A673 (cell line): ENCODE results near the gene CDC45. TPM values are rescaled to one million over a fixed set of nuclear protein-coding genes. Genes with fewer than 3 reads are reported as not detected.

Source experiments
- BruUV-seq: library from RNA; stranded (reverse); fragments of 400-500 nt; replicated peaks from 2 replicates; lab custom pipeline; 2021; lab: Mats Ljungman, UMichigan
- CTCF ChIA-PET: fragments of 300-600 bp; sonication (Branson Sonifier 250); formaldehyde crosslinking; loops from one replicate; lab custom pipeline; 2022; ENCODE audit warnings: antibody characterized with exemption; lab: Charles Lee
- POLR2A ChIA-PET: fragments of 300-600 bp; sonication (Branson Sonifier 250); formaldehyde crosslinking; loops from one replicate; lab custom pipeline; 2022; ENCODE audit warnings: antibody characterized with exemption; ENCODE audit not compliant: low non-redundant PET; lab: Charles Lee
- DNase-seq: peaks from one replicate; pipeline ENCODE4 v3.0.0-alpha.2; 2015; ENCODE audit warnings: low spot score
- H3K27ac ChIP-seq: fragments of 200-600 bp; sonication (generic); 2 replicates; pipeline ENCODE4 v1.5.1; 2016; ENCODE audit warnings: mixed run types, low read depth, mild to moderate bottlenecking, mixed read lengths, antibody characterized with exemption, low read length; ENCODE audit not compliant: poor library complexity, severe bottlenecking
- H3K27me3 ChIP-seq: fragments of 200-600 bp; sonication (generic); replicated peaks from 2 replicates; pipeline ENCODE4 v1.6.1; 2017; ENCODE audit warnings: mixed run types, low read depth, mild to moderate bottlenecking, mixed read lengths, antibody characterized with exemption, low read length; ENCODE audit not compliant: insufficient read depth, poor library complexity
- H3K36me3 ChIP-seq: fragments of 200-600 bp; sonication (generic); 2 replicates; pipeline ENCODE4 v1.6.1; 2016; ENCODE audit warnings: mixed run types, mild to moderate bottlenecking, mixed read lengths, antibody characterized with exemption, low read length; ENCODE audit not compliant: insufficient read depth, poor library complexity, severe bottlenecking
- H3K4me1 ChIP-seq: fragments of 200-600 bp; sonication (generic); 2 replicates; pipeline ENCODE4 v1.6.1; 2017; ENCODE audit warnings: mixed run types, mild to moderate bottlenecking, mixed read lengths, antibody characterized with exemption, low read length; ENCODE audit not compliant: insufficient read depth, poor library complexity, severe bottlenecking
- H3K4me3 ChIP-seq: fragments of 200-600 bp; sonication (generic); 2 replicates; pipeline ENCODE4 v1.5.1; 2016; ENCODE audit warnings: low read depth, mixed run types, mild to moderate bottlenecking, mixed read lengths, low read length; ENCODE audit not compliant: poor library complexity, severe bottlenecking
- H3K9me3 ChIP-seq: fragments of 200-600 bp; sonication (generic); 2 replicates; pipeline ENCODE4 v1.6.1; 2016; ENCODE audit warnings: mixed run types, low read depth, mild to moderate bottlenecking, mixed read lengths, antibody characterized with exemption, low read length; ENCODE audit not compliant: poor library complexity, severe bottlenecking
- EZH2 ChIP-seq: fragments of 200-600 bp; sonication (generic); IDR thresholded peaks from 2 replicates; pipeline ENCODE4 v1.6.1; 2017; ENCODE audit warnings: borderline replicate concordance, low read depth, mild to moderate bottlenecking, mixed read lengths, antibody characterized with exemption, low read length; ENCODE audit not compliant: poor library complexity, severe bottlenecking
- intact Hi-C: fragments of 100-400 bp; cut with micrococcal nuclease; formaldehyde crosslinking; loops from one replicate; pipeline ENCODE4 v1.10.0; 2022; ENCODE audit not compliant: unreplicated experiment
- total RNA-seq: library from RNA; stranded (reverse); gene quantifications from 2 replicates; pipeline ENCODE4 v1.2.3, GENCODE V29; 2021
- TF ChIP-seq, protein P1 (sequence below): fragments of 300-800, 200-600 bp; sonication (generic); conservative IDR thresholded peaks from 2 replicates; pipeline ENCODE4 v1.5.1; 2017; ENCODE audit warnings: low read depth, mild to moderate bottlenecking, antibody characterized with exemption, low read length, moderate library complexity, mixed read lengths

Gene CDC45
- total RNA-seq, 1 experiment from 2014 or later: 79.2 TPM

DNA sequence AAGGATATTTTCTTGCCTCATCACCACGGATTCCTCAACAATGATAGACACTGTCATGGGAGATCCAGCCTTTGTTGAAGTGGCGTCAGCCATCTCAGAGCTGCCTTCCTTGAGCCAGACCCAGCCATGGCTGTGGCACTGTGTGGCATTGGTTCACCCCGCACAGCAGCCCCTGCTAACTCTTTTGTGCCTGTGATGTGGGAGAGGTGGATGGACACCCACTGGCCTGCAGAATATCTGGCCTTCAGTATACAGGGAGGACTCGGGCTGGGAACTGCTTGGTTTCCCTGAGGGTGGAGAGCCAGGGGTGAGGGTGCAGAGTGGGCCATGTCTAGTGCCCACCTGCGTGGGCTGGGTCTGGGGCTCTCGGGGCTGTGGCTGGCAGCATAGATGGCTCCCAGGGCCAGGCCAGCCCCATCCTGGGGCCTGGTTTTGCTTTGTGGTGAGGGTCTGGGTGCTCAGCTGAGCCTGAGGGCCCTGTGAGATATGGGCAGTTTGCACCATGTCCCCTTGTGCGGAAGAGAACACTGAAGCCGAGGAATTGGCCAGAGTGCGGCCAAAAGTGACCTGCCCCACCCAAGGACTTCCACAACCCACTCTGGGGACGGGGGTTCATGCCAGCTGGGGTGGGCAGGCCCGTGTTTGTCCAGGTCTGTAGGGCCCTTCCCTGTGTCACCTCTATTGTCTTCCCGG, 38.3 kb downstream of the CDC45 start:
- no peak for TF ChIP-seq EZH2
- TF ChIP-seq, protein P1, sequence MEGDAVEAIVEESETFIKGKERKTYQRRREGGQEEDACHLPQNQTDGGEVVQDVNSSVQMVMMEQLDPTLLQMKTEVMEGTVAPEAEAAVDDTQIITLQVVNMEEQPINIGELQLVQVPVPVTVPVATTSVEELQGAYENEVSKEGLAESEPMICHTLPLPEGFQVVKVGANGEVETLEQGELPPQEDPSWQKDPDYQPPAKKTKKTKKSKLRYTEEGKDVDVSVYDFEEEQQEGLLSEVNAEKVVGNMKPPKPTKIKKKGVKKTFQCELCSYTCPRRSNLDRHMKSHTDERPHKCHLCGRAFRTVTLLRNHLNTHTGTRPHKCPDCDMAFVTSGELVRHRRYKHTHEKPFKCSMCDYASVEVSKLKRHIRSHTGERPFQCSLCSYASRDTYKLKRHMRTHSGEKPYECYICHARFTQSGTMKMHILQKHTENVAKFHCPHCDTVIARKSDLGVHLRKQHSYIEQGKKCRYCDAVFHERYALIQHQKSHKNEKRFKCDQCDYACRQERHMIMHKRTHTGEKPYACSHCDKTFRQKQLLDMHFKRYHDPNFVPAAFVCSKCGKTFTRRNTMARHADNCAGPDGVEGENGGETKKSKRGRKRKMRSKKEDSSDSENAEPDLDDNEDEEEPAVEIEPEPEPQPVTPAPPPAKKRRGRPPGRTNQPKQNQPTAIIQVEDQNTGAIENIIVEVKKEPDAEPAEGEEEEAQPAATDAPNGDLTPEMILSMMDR: no peak
- no peaks in the 10 kb centered on the region for H3K27me3 ChIP-seq
- DNase-seq: no peak
- peaks cover 38% of the 10 kb centered on the region for H3K36me3 ChIP-seq
- ChIA-PET POLR2A (no interaction called here), CTCF (no interaction called here)
- H3K9me3 ChIP-seq: no peaks in the 10 kb centered on the region
- BruUV-seq: no TSS peak
- intact Hi-C loops: no loop called here
- H3K4me1 ChIP-seq: no peaks in the 10 kb centered on the region
- no peak overlapping the region for H3K27ac ChIP-seq
- H3K4me3 ChIP-seq: no peak overlapping the region

DNA sequence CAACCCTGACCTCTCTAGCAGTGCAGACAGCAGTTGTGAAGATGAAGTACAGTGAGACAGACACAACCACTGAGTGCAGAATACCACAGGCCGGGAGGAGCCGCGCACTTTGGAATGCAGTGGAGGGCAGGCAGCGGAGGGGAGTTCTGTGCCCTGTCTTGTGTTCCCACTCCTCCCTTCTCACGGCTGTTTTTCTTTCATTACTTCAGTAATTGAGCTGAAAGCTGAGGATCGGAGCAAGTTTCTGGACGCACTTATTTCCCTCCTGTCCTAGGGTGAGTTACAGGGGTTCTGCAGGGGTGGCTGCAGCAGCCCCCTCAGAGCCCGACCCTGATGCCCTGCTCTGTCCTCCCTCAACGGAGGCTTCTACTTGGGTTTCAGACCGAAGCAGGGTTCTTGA, 38.9 kb downstream of the CDC45 start:
- no TSS peak for BruUV-seq
- TF ChIP-seq EZH2: no peak
- TF ChIP-seq, protein P1: no peak

DNA sequence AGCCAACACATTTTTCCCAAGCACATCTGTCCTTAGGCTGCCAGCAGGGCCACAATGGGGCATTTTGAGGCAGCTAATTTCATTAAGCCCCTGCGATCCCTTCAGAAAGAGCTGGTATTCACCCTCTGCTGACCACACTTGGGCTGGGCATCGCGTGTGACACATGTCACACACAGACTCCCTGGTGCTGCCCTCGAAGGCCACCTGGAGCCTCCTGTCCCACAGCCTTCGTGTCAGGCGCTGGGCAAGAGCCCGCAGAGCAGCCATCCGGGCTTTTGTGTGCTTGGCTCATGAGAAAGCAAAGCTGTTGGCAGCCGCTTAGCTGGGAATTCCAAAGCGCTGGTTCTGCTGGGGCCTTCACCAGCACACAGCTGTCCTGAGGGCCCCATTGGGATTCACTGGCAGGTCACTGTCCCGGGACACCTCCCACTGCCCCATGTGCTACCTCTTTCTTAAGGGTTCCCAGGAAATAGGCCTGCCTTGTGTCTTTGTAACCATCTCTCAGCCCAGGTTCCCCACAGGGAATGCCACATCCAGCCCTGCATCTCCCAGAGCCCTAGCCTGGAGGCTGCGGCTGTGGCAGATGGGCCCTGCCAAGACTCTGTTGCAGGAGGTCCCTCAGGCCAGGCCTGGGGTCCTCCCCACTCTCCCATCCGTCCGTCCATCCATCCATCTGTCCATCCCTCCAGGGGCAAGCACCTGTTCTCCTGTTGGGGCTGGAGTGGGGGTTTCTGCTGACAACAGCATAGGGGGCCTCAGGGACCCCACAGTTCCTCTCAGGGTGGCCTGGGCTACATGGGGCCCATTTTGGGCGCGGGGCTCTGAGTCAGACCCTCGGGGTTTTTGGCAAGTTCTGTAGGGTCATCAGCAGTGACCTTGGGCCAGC, 39.6 kb downstream of the CDC45 start:
- POLR2A ChIA-PET: no interaction called here
- peaks cover 9% of the 10 kb centered on the region for H3K27me3 ChIP-seq
- H3K9me3 ChIP-seq: no peaks in the 10 kb centered on the region
- no peak for DNase-seq
- H3K27ac ChIP-seq: no peak overlapping the region
- H3K4me1 ChIP-seq: peaks cover 5% of the 10 kb centered on the region
- intact Hi-C loops: no loop called here
- no peak overlapping the region for H3K4me3 ChIP-seq
- peaks cover 26% of the 10 kb centered on the region for H3K36me3 ChIP-seq
- BruUV-seq: no TSS peak
- no peak for TF ChIP-seq EZH2
- TF ChIP-seq, protein P1: no peak
- CTCF ChIA-PET: no interaction called here

More for the DNA sequence above, 38.9 kb downstream of the CDC45 start:
- intact Hi-C loops: no loop called here
- no peaks in the 10 kb centered on the region for H3K9me3 ChIP-seq
- ChIA-PET POLR2A (no interaction called here), CTCF (no interaction called here)
- DNase-seq: no peak
- peaks cover under 1% of the 10 kb centered on the region for H3K4me1 ChIP-seq
- peaks cover 33% of the 10 kb centered on the region for H3K36me3 ChIP-seq
- H3K4me3 ChIP-seq: no peak overlapping the region
- peaks cover 4% of the 10 kb centered on the region for H3K27me3 ChIP-seq
- no peak overlapping the region for H3K27ac ChIP-seq
